ENCODE measurements around the gene PMFBP1. TPM values are rescaled to one million over a fixed set of nuclear protein-coding genes. Genes with fewer than 3 reads are reported as not detected.

Gene PMFBP1
- total RNA-seq, 1 experiment from 2014 or later, result 2.7 TPM

DNA sequence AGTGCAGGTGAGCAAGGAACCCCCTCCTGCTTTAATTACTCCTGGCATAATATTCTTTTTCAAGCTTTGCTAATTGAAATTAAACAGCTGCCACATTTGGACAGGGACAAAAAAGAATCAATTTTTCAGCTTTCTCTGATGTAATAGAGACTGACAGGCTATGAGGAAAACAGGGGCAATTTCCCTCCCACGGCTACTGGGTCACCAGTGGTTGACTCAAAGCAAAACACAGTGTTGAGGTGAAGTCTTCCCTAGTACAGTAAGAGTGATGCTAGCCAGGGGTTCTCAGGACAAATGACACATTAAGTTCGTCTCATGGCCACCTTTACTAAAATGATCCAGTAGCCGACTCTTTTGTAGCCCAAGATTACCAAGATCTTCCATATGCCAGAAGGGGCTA, 38.6 kb upstream of the PMFBP1 start:
- Mint-ChIP-seq H3K9me3 (peaks cover 10 to 12% of the 10 kb centered on the region in 2 experiments), H3K36me3 (ENCODE audit: insufficient read depth in 1 of 3, low read depth in 3 of 3) (peaks cover 2 to 11% (median 5%) of the 10 kb centered on the region in 3 experiments; a peak in 3 of 7 replicates), H3K4me1 (peaks cover 11 to 12% of the 10 kb centered on the region in 2 experiments), H3K27me3 (ENCODE audit: low read depth) (no peaks in the 10 kb centered on the region; the same call in 1 of the 2 replicates), H3K4me3 (no peak overlapping the region), H3K27ac (no peak overlapping the region)
- no peak overlapping the region for H2AFZ ChIP-seq (ENCODE audit: low read length)
- H3K27me3 ChIP-seq (ENCODE audit: insufficient read depth, low read length), result no peaks in the 10 kb centered on the region
- H3K9ac ChIP-seq (ENCODE audit: extremely low read depth, insufficient read length, low read length), result no peak overlapping the region
- H4K20me1 ChIP-seq (ENCODE audit: control insufficient read depth, insufficient read depth, insufficient read length), result no peaks in the 10 kb centered on the region
- H3K56ac ChIP-seq (ENCODE audit: insufficient read length, low read depth, low read length), result no peak overlapping the region
- H3K79me2 ChIP-seq (ENCODE audit: insufficient read depth, low read length), result no peaks in the 10 kb centered on the region
- H3K18ac ChIP-seq (ENCODE audit: insufficient read length, low read depth, low read length), result no peak overlapping the region
- no CpG with 5 or more reads among the region's 3 CpGs for WGBS (ENCODE audit: extremely low coverage, insufficient read length, low lambda C conversion rate)
- H3K14ac ChIP-seq (ENCODE audit: insufficient read depth, low read length), result no peak overlapping the region
- H3K23me2 ChIP-seq (ENCODE audit: insufficient read length, low read depth, low read length, poor library complexity, severe bottlenecking), result no peaks in the 10 kb centered on the region
- no peak overlapping the region for H2BK12ac ChIP-seq (ENCODE audit: insufficient read length, low read depth, low read length)
- no peak overlapping the region for H2BK5ac ChIP-seq (ENCODE audit: insufficient read length, low read length)
- no peak overlapping the region for H3K4ac ChIP-seq (ENCODE audit: low read depth, low read length)
- H3K4me1 ChIP-seq (ENCODE audit: insufficient read depth, low read length), result no peaks in the 10 kb centered on the region
- no peaks in the 10 kb centered on the region for H3K79me1 ChIP-seq (ENCODE audit: insufficient read depth, low read depth, low read length, poor library complexity, severe bottlenecking)
- H3K27ac ChIP-seq (ENCODE audit: insufficient read length, low read depth, low read length), result no peak overlapping the region
- no peaks in the 10 kb centered on the region for H3K9me3 ChIP-seq (ENCODE audit: control insufficient read depth, low read depth, low read length)
- TF ChIP-seq, protein P1, sequence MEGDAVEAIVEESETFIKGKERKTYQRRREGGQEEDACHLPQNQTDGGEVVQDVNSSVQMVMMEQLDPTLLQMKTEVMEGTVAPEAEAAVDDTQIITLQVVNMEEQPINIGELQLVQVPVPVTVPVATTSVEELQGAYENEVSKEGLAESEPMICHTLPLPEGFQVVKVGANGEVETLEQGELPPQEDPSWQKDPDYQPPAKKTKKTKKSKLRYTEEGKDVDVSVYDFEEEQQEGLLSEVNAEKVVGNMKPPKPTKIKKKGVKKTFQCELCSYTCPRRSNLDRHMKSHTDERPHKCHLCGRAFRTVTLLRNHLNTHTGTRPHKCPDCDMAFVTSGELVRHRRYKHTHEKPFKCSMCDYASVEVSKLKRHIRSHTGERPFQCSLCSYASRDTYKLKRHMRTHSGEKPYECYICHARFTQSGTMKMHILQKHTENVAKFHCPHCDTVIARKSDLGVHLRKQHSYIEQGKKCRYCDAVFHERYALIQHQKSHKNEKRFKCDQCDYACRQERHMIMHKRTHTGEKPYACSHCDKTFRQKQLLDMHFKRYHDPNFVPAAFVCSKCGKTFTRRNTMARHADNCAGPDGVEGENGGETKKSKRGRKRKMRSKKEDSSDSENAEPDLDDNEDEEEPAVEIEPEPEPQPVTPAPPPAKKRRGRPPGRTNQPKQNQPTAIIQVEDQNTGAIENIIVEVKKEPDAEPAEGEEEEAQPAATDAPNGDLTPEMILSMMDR (conservative IDR thresholded peaks at IDR 0.05), result no peak
- no peak overlapping the region for H2BK20ac ChIP-seq (ENCODE audit: low read depth, low read length, poor library complexity, severe bottlenecking)
- H2BK120ac ChIP-seq (ENCODE audit: low read depth, low read length, poor library complexity, severe bottlenecking), result no peak overlapping the region
- H3T11ph ChIP-seq (ENCODE audit: low read length), result no peak overlapping the region
- H4K8ac ChIP-seq (replicated peaks; ENCODE audit: insufficient read length, low read depth, low read length), result no peak overlapping the region
- H3K4me2 ChIP-seq (ENCODE audit: insufficient read depth, insufficient read length, low read length), result no peak overlapping the region
- H2AK5ac ChIP-seq (ENCODE audit: insufficient read length, low read length), result no peak overlapping the region
- no peak for DNase-seq
- no peak overlapping the region for H2BK15ac ChIP-seq (ENCODE audit: low read depth, low read length)
- no peak overlapping the region for H4K91ac ChIP-seq (ENCODE audit: insufficient read length, low read depth, low read length)
- H4K5ac ChIP-seq (ENCODE audit: insufficient read length, low read depth, low read length), result no peak overlapping the region
- no peak overlapping the region for H3K23ac ChIP-seq (ENCODE audit: insufficient read length, low read depth, low read length)
